ENCODE measurements around the gene ZMYND15.

ZMYND15 gene

DNA sequence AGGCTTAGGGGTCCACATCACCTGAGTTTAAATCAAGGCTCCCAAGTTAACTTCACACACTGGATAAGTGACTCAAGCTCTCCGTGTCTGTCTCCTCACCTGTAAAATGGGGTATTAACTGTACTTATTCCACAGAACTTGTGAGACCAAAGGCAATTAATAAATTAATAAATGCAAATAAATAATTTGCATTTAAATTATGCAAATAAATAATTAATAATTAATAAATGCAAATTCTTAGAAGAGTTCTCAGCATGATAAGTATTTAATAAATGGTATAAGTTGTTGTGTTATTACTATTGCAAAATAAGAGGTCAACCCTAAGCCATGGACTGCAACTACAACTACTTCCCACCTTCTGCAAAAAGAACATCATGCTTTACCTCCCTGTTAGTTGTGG is 13.8 kb downstream of the ZMYND15 start:
- H3K4me1 ChIP-seq (ENCODE audit: control insufficient read depth, low read length): peaks cover 3% of the 10 kb centered on the region
- H3K27ac ChIP-seq (ENCODE audit: low read depth, low read length): no peak overlapping the region

DNA sequence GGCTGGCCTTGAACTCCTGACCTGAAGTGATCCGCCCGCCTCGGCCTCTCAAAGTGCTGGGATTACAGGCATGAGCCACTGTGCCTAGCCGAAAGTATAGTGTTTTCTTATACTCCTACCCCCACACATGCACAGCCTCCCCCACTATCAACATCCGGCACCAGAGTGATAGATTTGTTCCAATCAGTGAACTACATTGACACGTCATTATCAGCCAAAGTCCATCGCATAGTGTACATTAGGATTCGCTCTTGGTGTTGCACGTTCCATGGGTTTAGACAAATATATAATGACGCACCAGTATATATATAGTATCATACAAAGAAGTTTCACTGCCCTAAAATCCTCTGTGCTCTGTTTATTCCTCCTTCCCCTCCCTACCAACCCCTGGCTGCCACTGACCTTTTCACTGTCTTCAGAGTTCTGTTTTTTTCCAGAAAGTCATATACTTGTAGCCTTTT is 20.2 kb downstream of the ZMYND15 start:
- TF ChIP-seq, protein P1, sequence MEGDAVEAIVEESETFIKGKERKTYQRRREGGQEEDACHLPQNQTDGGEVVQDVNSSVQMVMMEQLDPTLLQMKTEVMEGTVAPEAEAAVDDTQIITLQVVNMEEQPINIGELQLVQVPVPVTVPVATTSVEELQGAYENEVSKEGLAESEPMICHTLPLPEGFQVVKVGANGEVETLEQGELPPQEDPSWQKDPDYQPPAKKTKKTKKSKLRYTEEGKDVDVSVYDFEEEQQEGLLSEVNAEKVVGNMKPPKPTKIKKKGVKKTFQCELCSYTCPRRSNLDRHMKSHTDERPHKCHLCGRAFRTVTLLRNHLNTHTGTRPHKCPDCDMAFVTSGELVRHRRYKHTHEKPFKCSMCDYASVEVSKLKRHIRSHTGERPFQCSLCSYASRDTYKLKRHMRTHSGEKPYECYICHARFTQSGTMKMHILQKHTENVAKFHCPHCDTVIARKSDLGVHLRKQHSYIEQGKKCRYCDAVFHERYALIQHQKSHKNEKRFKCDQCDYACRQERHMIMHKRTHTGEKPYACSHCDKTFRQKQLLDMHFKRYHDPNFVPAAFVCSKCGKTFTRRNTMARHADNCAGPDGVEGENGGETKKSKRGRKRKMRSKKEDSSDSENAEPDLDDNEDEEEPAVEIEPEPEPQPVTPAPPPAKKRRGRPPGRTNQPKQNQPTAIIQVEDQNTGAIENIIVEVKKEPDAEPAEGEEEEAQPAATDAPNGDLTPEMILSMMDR (IDR thresholded peaks at IDR 0.05; ENCODE audit: low read depth, low read length, poor library complexity, severe bottlenecking): no peak
- TF ChIP-seq EZH2phosphoT487 (IDR thresholded peaks at IDR 0.05; ENCODE audit: borderline replicate concordance, low read length): no peak
- no peaks in the 10 kb centered on the region for H3F3A ChIP-seq (ENCODE audit: control insufficient read depth, insufficient read depth)
- peaks cover 7% of the 10 kb centered on the region for H3K4me1 ChIP-seq (ENCODE audit: control insufficient read depth, low read length)
- no peaks in the 10 kb centered on the region for H3K9me3 ChIP-seq (ENCODE audit: control insufficient read depth, insufficient read depth, low read length)
- no peaks in the 10 kb centered on the region for H4K20me1 ChIP-seq (ENCODE audit: control insufficient read depth, insufficient read depth, low read depth, low read length)
- no peaks in the 10 kb centered on the region for H3K9me2 ChIP-seq (replicated peaks; ENCODE audit: control insufficient read depth, low read length)
- no peaks in the 10 kb centered on the region for H3K79me2 ChIP-seq (ENCODE audit: control insufficient read depth, low read length)
- H3K4me2 ChIP-seq (ENCODE audit: low read length): no peak overlapping the region
- H3K27me3 ChIP-seq (ENCODE audit: control insufficient read depth, low read length): peaks cover 16% of the 10 kb centered on the region; the same call in 1 of the 2 replicates
- no peaks in the 10 kb centered on the region for H3K36me3 ChIP-seq (ENCODE audit: control insufficient read depth, low read length)
- H3K27ac ChIP-seq (ENCODE audit: low read depth, low read length): no peak overlapping the region
- no peak overlapping the region for H3K4me3 ChIP-seq (ENCODE audit: low read length)

More for the DNA sequence above, 13.8 kb downstream of the ZMYND15 start:
- H3K4me2 ChIP-seq (ENCODE audit: low read length): no peak overlapping the region
- H3F3A ChIP-seq (ENCODE audit: control insufficient read depth, insufficient read depth): no peaks in the 10 kb centered on the region
- H4K20me1 ChIP-seq (ENCODE audit: control insufficient read depth, insufficient read depth, low read depth, low read length): no peaks in the 10 kb centered on the region
- H3K9me3 ChIP-seq (ENCODE audit: control insufficient read depth, insufficient read depth, low read length): no peaks in the 10 kb centered on the region
- no peaks in the 10 kb centered on the region for H3K79me2 ChIP-seq (ENCODE audit: control insufficient read depth, low read length)
- no peak overlapping the region for H3K4me3 ChIP-seq (ENCODE audit: low read length)
- H3K9me2 ChIP-seq (replicated peaks; ENCODE audit: control insufficient read depth, low read length): no peaks in the 10 kb centered on the region
- H3K27me3 ChIP-seq (ENCODE audit: control insufficient read depth, low read length): peaks cover 31% of the 10 kb centered on the region
- no peaks in the 10 kb centered on the region for H3K36me3 ChIP-seq (ENCODE audit: control insufficient read depth, low read length)
- no peak for TF ChIP-seq EZH2phosphoT487 (IDR thresholded peaks at IDR 0.05; ENCODE audit: borderline replicate concordance, low read length)
- TF ChIP-seq, protein P1 (IDR thresholded peaks at IDR 0.05; ENCODE audit: low read depth, low read length, poor library complexity, severe bottlenecking): no peak

GRCh38 chr17:4764595-4764994 is 25.0 kb downstream of the ZMYND15 start:
- TF ChIP-seq EZH2phosphoT487 (IDR thresholded peaks at IDR 0.05; ENCODE audit: borderline replicate concordance, low read length): no peak
- TF ChIP-seq, protein P1 (IDR thresholded peaks at IDR 0.05; ENCODE audit: low read depth, low read length, poor library complexity, severe bottlenecking): no peak
- Histone ChIP-seq H3K27me3 (ENCODE audit: control insufficient read depth, low read length) (peaks cover 5% of the 10 kb centered on the region), H3K36me3 (ENCODE audit: control insufficient read depth, low read length) (no peaks in the 10 kb centered on the region), H3F3A (ENCODE audit: control insufficient read depth, insufficient read depth) (no peaks in the 10 kb centered on the region), H3K79me2 (ENCODE audit: control insufficient read depth, low read length) (no peaks in the 10 kb centered on the region), H3K4me3 (ENCODE audit: low read length) (no peak overlapping the region), H3K4me2 (ENCODE audit: low read length) (peak overlapping the region; percentile 6), H4K20me1 (ENCODE audit: control insufficient read depth, insufficient read depth, low read depth, low read length) (no peaks in the 10 kb centered on the region), H3K27ac (ENCODE audit: low read depth, low read length) (no peak overlapping the region), H3K4me1 (ENCODE audit: control insufficient read depth, low read length) (peaks cover 8% of the 10 kb centered on the region), H3K9me2 (replicated peaks; ENCODE audit: control insufficient read depth, low read length) (no peaks in the 10 kb centered on the region), H3K9me3 (ENCODE audit: control insufficient read depth, insufficient read depth, low read length) (no peaks in the 10 kb centered on the region)

All from DOHH2 (cell line).